Left lung (tissue), 14 donors: ENCODE measurements around the gene NUF2. TPM values are rescaled to one million over a fixed set of nuclear protein-coding genes. Genes with fewer than 3 reads are reported as not detected.
"Not testable (repeated sequence)": the region's sequence is repeated elsewhere in the genome, so short reads cannot be mapped to it uniquely, and the experiment has no call there.

ENCODE experiments used
- ATAC-seq: fragments of 200-7000 bp; cut with Tn5 transposase; one replicate; pipeline ENCODE4 v1.9.1; 2020; ENCODE audit warnings: moderate library complexity
- DNase-seq, 4 donors: peaks; one replicate each; pipeline ENCODE4 v3.0.0-alpha.2; 2013 to 2020
- H3K27ac ChIP-seq, 2 donors: fragments of 200-600 bp; sonication (generic) in 1 of 2; one replicate each; pipeline versions ENCODE4 v1.5.0 to v1.8.0; 2020 to 2021
- H3K27me3 ChIP-seq, 2 donors: fragments of 200-600 bp; sonication (generic) in 1 of 2; one replicate each; pipeline versions ENCODE4 v1.5.0 to v1.8.0; 2020 to 2021
- H3K36me3 ChIP-seq, 2 donors: fragments of 200-600 bp; sonication (generic) in 1 of 2; one replicate each; pipeline versions ENCODE4 v1.5.0 to v1.8.0; 2020 to 2021
- H3K4me1 ChIP-seq, 2 donors: fragments of 200-600 bp; one replicate each; pipeline ENCODE4 v1.8.0; 2021
- H3K4me3 ChIP-seq, 2 donors: fragments of 200-600 bp; sonication (generic) in 1 of 2; one replicate each; pipeline versions ENCODE4 v1.5.0 to v1.8.0; 2020 to 2021; ENCODE audit warnings: mild to moderate bottlenecking in 1 of 2
- H3K9me3 ChIP-seq, 2 donors: fragments of 200-600 bp; sonication (generic) in 1 of 2; one replicate each; pipeline versions ENCODE4 v1.5.0 to v1.8.0; 2020 to 2021
- intact Hi-C, 2 donors: fragments of 100-400 bp; cut with DNase I; formaldehyde crosslinking; loops; one replicate each; pipeline versions ENCODE4 v1.11.2 to v1.14.2; 2022
- long read RNA-seq, 12 donors: library from polyadenylated mRNA in 2 of 12; unstranded in 2 of 12; transcript quantifications; one replicate each; pipeline ENCODE4 v2.0.0 and lab custom pipeline, GENCODE V29; 2019 to 2026
- polyA plus RNA-seq, 6 donors: library from polyadenylated mRNA; unstranded; fragments of 120-200 nt; gene quantifications; one replicate each; pipeline ENCODE4 v1.2.1, GENCODE V29; 2013; ENCODE audit not compliant: insufficient read length in 6 of 6
- total RNA-seq, 2 donors: library from RNA; stranded (reverse); fragmentation: NEBNext Ultra II Directional; extraction: Animal tissue kit (Norgen Biotek cat#: 25700); gene quantifications; one replicate each; pipeline ENCODE4 v1.2.1, GENCODE V29; 2021
- TF ChIP-seq, protein P1 (sequence below), 2 donors: fragments of 200-600 bp; sonication (generic) in 1 of 2; IDR thresholded peaks; one replicate each; pipeline versions ENCODE4 v1.5.0 to v1.8.0; 2021; ENCODE audit warnings: antibody characterized with exemption in 2 of 2
- donor health status: DM: no; HTN: yes; CAD: no.
- donor health status: DM: no; HTN: no; CAD: no.

NUF2 gene
- total RNA-seq, result 1 to 10 TPM; 1.9 to 4.3 TPM
- polyA plus RNA-seq, result 10 to 100 TPM; 18.4 to 42.3 (median 27.8) TPM
- long read RNA-seq, donor 1, partial matches to known transcripts, result 6 of 13 reads
- long read RNA-seq, donor 1, other reads (novel, unspliced or antisense), result 0 of 13 reads
- long read RNA-seq, donor 2, partial matches to known transcripts, result 0 of 2 reads
- long read RNA-seq, donor 2, other reads (novel, unspliced or antisense), result 0 of 2 reads
- long read RNA-seq, donor 3, transcript NUF2-201 (14 exons, 1,969 nt), result major isoform, 5 of 10 reads
- long read RNA-seq, donor 3, partial matches to known transcripts, result 5 of 10 reads
- long read RNA-seq, donor 3, other reads (novel, unspliced or antisense), result 0 of 10 reads
- long read RNA-seq, donor 4, partial matches to known transcripts, result 8 of 9 reads
- long read RNA-seq, donor 4, other reads (novel, unspliced or antisense), result 1 of 9 reads
- long read RNA-seq, donor 5, partial matches to known transcripts, result 0 of 4 reads
- long read RNA-seq, donor 5, other reads (novel, unspliced or antisense), result 0 of 4 reads
- long read RNA-seq, donor 6, partial matches to known transcripts, result 6 of 9 reads
- long read RNA-seq, donor 6, other reads (novel, unspliced or antisense), result 0 of 9 reads
- long read RNA-seq, donor 7, partial matches to known transcripts, result 5 of 10 reads
- long read RNA-seq, donor 7, other reads (novel, unspliced or antisense), result 0 of 10 reads
- long read RNA-seq, donor 8, transcript NUF2-201 (14 exons, 1,969 nt), result major isoform, 5 of 6 reads
- long read RNA-seq, donor 8, partial matches to known transcripts, result 0 of 6 reads
- long read RNA-seq, donor 8, other reads (novel, unspliced or antisense), result 0 of 6 reads
- long read RNA-seq, donor 9, result 0 reads
- long read RNA-seq, donor 10, partial matches to known transcripts, result 2 of 2 reads
- long read RNA-seq, donor 10, other reads (novel, unspliced or antisense), result 0 of 2 reads
- long read RNA-seq, donor 11, partial matches to known transcripts, result 9 of 13 reads
- long read RNA-seq, donor 11, other reads (novel, unspliced or antisense), result 0 of 13 reads
- long read RNA-seq, donor 12, partial matches to known transcripts, result 5 of 7 reads
- long read RNA-seq, donor 12, other reads (novel, unspliced or antisense), result 0 of 7 reads

DNA sequence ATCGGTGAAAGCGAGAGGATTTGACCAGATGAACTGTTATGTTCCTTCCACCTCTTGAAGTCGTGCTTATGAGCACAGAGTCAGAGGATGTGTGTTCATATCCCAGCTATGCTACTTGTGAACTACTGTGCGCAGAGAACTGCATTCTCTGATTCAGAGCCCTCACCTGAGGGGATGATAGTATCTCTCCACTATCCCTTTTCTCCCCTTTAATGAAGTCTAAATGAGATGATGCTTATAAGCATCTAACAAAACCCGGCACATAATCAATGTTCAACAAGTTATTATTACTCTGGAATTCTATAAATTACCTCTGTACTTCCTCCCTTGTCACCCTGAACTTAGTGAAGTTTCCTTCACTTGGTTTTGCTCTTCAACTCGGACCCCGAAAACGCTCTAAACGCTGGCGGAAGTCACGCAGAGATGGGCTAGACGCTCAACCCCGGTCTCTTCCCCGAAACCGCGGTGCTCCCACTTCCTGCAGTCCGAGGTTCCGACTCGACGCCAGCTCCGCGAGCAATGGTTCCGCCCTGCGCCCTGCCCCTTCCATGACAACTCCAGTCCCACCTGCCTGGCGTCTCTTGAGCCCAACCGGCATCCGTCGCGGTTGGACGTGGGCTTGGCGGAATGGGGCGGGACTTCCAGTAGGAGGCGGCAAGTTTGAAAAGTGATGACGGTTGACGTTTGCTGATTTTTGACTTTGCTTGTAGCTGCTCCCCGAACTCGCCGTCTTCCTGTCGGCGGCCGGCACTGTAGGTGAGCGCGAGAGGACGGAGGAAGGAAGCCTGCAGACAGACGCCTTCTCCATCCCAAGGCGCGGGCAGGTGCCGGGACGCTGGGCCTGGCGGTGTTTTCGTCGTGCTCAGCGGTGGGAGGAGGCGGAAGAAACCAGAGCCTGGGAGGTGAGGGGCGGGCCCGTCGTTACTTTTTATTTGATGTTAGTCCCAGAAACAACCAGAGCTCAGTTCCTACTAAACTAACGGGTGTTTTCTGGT lies at the start of gene NUF2:
NUF2 (plus strand) TSS at position 644 of the 995 bp plus-strand sequence. CDS start 4,098 bp downstream, outside the sequence.
- Histone ChIP-seq H3K36me3 (peaks cover 0 to 22% of the 10 kb centered on the region in 2 donors), H3K9me3 (no peaks in the 10 kb centered on the region), H3K27me3 (no peaks in the 10 kb centered on the region), H3K4me1 (peaks cover 0 to 8% of the 10 kb centered on the region in 2 donors), H3K27ac (peak within 1 kb of the TSS; percentile 58 to 68), H3K4me3 (peak within 1 kb of the TSS; percentile 67 to 72)
- ATAC-seq, result peak; percentile 100
- TF ChIP-seq, protein P1, sequence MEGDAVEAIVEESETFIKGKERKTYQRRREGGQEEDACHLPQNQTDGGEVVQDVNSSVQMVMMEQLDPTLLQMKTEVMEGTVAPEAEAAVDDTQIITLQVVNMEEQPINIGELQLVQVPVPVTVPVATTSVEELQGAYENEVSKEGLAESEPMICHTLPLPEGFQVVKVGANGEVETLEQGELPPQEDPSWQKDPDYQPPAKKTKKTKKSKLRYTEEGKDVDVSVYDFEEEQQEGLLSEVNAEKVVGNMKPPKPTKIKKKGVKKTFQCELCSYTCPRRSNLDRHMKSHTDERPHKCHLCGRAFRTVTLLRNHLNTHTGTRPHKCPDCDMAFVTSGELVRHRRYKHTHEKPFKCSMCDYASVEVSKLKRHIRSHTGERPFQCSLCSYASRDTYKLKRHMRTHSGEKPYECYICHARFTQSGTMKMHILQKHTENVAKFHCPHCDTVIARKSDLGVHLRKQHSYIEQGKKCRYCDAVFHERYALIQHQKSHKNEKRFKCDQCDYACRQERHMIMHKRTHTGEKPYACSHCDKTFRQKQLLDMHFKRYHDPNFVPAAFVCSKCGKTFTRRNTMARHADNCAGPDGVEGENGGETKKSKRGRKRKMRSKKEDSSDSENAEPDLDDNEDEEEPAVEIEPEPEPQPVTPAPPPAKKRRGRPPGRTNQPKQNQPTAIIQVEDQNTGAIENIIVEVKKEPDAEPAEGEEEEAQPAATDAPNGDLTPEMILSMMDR (IDR thresholded peaks at IDR 0.05), result no peak
- DNase-seq, result peak; percentile 94 to 99 (median 97)
- intact Hi-C loops, result no loop called here

DNA sequence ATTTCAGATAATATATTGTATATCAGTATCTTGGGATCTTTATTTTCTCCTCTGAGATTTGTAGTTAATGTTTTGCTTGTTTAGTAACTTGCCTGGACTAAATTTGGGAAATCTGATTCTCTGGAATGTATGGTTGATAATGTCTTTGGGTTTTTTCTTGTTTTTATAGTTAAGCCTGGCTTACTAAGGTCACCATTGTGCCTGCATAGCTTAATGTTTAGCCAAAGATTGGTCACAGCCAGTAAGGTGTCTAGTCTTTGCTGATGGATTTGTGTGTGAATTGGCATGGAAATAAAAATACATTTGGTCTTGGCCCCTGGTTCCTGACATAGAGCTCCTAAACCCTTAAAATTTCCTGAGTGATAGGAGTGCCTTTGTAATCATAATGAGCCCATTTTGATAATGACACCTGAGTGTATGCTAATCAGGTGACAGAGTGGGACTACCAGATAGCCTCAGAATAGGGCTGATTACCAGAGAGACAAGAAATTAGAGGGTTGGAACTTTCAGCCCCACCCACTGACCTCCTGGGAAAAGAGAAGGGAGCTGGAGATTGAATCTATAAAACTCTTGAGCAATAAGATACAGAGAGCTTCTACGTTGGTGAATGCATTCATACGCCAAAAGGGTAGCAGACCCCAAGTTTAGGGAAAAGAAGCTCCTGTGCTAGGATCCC lies 47.9 kb upstream of the NUF2 start:
- TF ChIP-seq, protein P1 (IDR thresholded peaks at IDR 0.05), result no peak
- intact Hi-C loops, result no loop called here
- Histone ChIP-seq H3K27me3 (no peaks in the 10 kb centered on the region), H3K4me1 (no peaks in the 10 kb centered on the region), H3K27ac (no peak overlapping the region), H3K9me3 (peaks cover 0 to 18% of the 10 kb centered on the region in 2 donors), H3K36me3 (no peaks in the 10 kb centered on the region), H3K4me3 (no peak overlapping the region)
- DNase-seq, result no peak
- no peak for ATAC-seq

DNA sequence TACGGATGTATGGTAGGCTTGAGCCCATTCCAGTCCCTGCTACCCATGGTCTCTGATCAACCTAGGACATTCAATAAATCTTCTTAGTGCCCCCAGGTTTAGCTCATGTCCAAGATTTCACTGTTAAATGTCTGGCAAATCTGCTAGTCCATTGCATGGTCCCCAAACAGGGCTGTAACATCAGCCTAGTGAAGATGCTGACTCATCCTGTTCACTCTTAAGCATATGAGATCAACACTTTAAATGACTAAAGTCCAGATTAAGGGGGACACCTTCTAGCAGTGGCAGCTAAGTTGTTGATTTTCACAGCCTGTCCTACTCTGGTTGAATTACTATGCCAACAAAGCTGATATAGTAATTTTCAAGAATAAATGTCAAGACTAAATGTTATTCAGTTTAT lies 46.5 kb upstream of the NUF2 start:
- no peak overlapping the region for H3K4me3 ChIP-seq

DNA sequence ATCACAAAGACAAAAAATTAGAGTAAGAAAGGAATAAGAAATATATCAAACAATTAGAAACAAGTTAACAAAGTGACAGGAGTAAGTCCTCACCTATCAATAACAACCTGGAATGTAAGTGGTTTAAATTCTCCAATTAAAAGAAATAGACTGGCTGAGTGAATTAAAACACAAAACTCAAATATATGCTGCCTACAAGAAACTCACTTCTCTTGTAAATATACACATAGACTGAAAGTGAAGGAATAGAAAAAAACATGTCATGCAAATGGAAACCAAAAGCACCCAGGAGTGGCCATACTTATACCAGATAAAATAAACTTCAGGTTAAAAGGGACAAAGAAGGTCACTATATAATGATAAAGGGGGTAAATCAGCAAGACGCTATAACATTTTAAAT lies 43.2 kb upstream of the NUF2 start:
- ATAC-seq (no peak), DNase-seq (no peak)
- peaks cover 0 to 27% of the 10 kb centered on the region in 2 donors for H3K9me3 ChIP-seq
- TF ChIP-seq, protein P1 (IDR thresholded peaks at IDR 0.05), result no peak
- no peak overlapping the region for H3K4me3 ChIP-seq
- intact Hi-C loops, result no loop called here
- H3K27me3 ChIP-seq, result no peaks in the 10 kb centered on the region
- no peak overlapping the region for H3K27ac ChIP-seq
- H3K4me1 ChIP-seq, result no peaks in the 10 kb centered on the region
- no peaks in the 10 kb centered on the region for H3K36me3 ChIP-seq

More for the DNA sequence above, 46.5 kb upstream of the NUF2 start:
- H3K36me3 ChIP-seq, result no peaks in the 10 kb centered on the region
- H3K4me1 ChIP-seq, result no peaks in the 10 kb centered on the region
- DNase-seq (no peak), ATAC-seq (no peak)
- H3K27ac ChIP-seq, result no peak overlapping the region
- H3K9me3 ChIP-seq, result peaks cover 0 to 25% of the 10 kb centered on the region in 2 donors
- TF ChIP-seq, protein P1 (IDR thresholded peaks at IDR 0.05), result no peak
- intact Hi-C loops, result no loop called here
- no peaks in the 10 kb centered on the region for H3K27me3 ChIP-seq

DNA sequence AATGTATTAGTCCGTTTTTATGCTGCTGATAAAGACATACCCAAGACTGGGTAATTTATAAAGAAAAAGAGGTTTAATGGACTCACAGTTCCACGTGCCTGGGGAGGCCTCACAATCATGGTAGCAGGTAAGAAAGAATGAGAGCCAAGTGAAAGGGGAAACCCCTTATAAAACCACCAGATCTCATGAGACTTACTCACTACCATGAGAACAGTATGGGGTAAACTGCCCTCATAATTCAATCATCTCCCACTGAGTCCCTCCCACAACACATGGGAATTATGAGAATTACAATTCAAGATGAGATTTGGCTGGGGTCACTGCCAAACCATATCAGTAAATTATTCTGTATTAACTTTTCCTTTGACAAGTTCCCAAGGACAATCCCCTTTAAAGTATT lies 36.9 kb upstream of the NUF2 start:
- ATAC-seq, intact Hi-C loops, H3K27me3 ChIP-seq: not testable (repeated sequence)

More for the DNA sequence above, 36.9 kb upstream of the NUF2 start:
- not testable (repeated sequence) for H3K36me3 ChIP-seq, H3K27ac ChIP-seq, H3K9me3 ChIP-seq, H3K4me1 ChIP-seq, H3K4me3 ChIP-seq, DNase-seq
